GM19397 (cell line): ENCODE measurements around the gene DNER.
"Not testable (repeated sequence)": the region's sequence is repeated elsewhere in the genome, so short reads cannot be mapped to it uniquely, and the experiment has no call there.

Source experiments
- ATAC-seq: cut with Tn5 transposase; IDR thresholded peaks from one replicate; pipeline ENCODE4 v1.9.1; 2021; ENCODE audit warnings: mild to moderate bottlenecking, moderate library complexity; ENCODE audit not compliant: unreplicated experiment

The DNER gene

DNA sequence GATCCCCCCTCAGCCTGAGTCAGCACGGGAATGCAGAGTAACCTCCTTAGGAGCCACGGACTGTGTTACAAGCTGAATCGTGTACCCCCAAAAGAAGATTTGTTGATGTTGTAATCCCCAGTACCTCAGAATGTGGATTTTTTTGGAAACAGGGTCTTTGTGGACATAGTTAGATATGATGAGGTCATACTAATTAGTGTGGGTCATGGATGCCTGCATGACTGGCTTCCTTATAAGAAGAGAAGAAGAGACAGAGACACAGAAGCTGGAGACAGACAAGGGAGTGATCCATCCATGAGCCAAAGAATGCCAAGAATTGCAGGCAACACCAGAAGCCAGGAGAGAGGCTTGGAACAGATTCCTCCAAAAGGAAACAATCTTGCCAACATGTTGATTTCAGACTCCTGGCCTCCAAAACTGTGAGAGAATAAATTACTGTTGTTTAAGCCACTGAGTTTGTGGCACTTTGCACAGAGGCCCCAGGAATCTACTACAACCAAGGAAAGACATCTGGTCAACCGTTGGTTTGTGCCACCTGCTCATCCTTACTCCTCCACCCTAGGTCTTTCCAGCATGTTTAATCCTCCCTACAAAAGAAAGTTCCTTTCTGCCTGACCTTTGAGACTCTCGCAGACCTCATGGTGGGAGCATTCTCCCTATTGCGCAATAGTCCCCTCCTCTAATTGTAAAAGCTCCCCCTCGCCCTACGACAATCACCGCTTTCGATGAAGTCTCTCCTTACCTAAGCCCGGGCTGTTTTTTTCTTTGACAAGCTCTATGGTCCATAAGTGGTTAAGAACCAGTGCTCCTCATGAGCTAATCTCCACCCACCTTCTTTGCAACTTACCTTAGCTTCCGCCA lies 91.6 kb downstream of the DNER start:
- ATAC-seq: no peak

DNA sequence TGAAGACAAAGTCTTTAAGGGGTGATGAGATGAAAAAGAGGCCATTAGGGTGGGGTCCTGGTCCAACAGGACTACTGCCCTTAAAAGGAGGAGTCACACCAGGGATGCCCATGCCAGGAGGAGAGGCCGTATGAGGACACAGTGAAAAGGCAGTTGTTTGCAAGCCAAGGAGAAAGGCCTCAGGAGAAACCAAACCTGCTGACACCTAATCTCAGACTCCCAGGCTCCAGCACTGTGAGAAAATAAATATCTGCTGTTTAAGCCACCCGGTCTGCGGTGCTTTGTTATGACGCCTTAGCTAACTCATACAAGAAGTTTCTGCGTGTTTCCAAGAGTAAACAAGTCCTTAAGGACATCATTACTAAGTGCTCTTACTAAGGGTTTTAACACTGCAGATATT lies 93.6 kb downstream of the DNER start:
- no peak for ATAC-seq

DNA sequence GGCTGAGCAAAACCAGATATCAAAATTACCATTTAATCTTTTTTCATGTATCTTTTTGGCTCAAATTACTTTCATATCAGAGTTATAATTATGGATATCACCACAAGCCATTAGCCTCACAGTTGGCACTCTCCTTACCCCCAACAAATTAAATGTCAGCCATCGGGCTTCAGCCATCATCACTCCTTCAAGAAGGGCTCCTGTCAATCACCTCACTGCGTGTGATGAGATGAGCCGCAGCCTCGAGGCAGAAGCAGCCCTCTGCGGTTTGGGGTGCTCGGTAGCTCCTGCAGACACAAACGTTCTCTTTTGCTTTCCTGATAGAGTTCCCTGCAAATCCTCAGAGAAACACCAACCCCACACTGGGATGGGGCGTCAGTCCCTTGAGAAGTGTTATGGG lies 94.1 kb downstream of the DNER start:
- no peak for ATAC-seq

DNA sequence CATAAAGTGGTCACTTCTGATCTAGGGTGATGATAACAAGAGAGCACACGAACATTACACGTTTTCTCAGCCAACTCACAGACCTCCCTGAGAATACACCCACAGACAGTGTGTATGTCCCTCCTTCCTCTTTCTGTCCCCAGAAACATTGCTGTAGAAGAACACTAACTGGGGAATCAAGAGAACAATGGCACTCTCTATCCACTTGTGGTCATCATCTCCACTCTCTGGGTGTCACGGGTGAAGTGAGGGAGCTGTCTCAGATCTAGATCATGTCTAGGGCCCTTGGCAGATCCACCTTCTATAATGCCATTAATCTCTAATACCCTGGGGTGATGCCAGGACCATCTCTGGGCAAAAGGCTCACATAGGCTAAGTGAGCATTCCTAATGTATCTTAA lies 97.9 kb downstream of the DNER start:
- ATAC-seq: no peak

DNA sequence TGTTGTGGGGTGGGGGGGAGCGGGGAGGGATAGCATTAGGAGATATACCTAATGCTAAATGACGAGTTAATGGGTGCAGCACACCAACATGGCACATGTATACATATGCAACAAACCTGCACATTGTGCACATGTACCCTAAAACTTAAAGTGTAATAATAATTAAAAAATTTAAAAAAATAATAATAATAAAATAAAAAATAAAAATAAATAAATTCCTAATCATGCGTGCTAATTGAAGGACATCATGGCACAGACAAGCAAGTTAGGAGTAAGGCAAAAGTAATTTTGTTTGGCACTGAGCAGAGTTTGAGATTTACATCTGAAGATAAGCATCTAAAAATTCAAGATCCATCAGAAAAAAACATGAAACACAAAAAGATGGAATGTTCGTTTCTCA lies 100.3 kb downstream of the DNER start:
- ATAC-seq: not testable (repeated sequence)

DNA sequence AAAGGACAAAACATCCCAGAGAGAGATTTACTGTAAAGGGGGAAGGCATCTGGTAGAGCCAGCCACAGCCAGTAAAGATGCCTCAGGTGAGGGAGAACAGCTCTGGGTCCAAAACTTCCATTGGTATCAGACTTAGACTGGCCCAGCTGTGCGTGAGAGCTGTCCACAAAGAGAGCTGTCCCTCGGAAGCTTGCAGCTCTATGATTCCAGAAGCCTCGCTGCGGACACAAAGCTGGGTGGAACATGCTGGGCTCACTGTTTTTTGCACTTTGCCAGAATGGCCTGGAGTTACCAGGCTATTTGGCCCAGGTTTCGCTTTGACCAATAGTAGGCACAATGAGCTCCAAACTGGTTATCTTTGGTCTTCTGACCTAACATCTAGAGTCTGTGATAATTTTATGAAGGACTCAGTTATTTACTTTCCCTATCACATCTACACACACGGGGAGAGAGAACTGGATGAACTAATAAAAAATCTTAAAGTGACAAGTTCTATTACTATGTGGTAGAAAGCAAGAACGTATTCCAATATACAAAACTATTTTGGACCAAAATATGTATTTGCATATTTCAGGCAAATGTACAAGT lies 101.9 kb downstream of the DNER start:
- ATAC-seq: no peak

DNA sequence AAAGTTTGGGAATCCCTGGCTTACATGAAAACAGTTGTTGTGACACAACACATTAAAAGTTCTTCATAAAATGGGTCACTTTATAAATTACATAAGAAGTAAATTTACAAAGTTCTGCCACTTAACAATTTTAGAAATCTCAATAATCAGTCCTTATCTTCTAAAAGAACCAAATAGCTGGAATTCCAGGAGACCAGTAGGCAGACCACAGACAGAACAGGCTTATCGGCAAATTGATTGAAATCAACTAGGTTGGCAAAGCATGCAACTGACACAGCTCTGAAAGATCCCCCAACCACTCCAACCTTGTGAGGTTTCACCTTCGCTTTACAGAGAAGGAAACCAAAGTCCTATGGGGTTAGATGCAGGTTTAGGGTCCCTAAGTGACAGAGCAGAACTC lies 103.0 kb downstream of the DNER start:
- ATAC-seq: no peak

DNA sequence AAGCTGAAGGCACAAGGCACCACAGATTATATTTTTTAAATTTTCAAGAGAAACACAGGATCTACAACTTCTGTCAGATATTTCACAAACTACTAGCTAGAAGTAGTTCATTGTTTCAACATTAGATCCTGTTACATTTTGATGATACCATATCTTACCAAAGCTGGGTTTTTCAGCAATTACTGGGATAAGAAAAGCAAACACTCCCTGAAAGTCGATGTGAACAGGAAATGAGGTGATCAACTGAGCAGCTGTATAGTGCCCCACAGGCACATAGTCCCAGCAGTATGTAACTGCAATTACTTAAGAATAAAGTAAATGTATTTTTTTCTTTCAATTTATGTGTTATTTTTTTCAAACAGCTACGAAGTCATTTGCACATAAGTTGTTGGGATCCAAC lies 103.5 kb downstream of the DNER start:
- ATAC-seq: no peak

DNA sequence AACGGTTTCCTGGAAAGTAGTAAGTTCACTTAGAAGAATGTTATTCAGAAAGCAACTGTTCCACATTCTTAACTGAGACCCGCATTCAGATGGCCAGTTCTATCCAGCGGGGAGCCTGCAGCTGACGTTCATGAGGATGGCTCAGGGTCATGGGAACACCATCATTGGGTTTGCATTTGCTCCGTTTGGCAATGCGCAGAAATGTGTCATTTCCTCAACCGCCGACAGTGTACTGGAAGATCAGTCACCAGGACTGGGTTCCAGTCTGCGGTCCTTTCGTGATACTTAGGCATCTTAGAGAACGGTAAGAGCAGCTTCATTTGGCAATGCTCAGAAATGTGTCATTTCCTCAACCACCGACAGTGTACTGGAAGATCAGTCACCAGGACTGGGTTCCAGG lies 104.0 kb downstream of the DNER start:
- ATAC-seq: no peak

DNA sequence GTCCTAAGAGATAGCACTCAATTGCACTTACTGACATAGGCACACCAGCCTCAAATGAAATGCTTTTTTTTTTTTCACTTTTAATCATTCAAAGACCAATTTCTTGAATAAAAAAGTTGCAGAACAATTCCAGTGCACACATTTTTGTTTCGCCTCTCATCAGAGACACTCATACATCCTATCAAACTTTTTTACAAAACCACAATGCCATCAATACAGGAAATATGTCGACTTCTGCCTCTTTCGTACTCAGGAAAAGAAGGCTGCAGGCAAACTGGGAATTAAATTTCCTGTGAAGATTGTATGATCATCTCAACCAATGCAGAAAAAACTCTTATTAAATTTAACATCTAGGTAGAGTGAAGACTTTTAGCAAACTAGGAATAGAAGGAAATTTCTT lies 112.4 kb downstream of the DNER start:
- no peak for ATAC-seq

DNA sequence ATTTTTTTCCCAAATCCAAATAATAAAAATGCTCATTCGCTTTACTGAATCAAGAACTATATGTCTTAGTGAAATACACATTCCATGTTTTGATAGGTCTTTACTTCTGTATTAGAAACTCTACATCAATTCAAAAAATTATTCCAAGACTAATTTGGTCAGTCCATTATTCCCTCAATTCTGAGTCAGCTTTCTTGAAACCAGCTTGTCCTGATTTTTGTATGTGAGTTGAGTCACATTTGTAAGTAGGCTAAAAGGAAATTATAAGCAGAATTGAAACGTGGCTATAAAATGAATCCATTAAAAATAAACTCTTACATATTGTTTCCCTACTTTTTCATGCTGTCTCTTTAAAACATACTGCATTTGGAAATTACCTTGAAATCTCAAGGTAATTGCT lies 113.0 kb downstream of the DNER start:
- no peak for ATAC-seq

DNA sequence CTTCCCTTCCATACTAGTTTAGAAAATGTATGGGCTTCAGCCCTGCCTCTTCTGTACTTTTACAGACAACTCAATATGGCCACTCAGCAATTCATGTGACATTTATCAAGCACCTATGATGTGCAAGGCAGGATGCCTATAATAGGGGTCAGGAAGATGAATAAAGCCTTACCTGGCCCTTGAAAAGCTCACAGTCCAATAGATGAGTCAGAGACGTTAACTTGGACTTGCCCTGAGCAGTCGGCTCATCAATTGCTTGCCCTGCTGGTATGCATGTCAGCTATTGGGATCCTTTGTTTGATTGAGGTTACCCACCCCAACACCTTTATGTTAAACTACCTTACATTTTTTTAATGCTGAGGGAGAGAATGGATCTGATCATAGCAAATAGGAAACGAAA lies 116.1 kb downstream of the DNER start:
- no peak for ATAC-seq

DNA sequence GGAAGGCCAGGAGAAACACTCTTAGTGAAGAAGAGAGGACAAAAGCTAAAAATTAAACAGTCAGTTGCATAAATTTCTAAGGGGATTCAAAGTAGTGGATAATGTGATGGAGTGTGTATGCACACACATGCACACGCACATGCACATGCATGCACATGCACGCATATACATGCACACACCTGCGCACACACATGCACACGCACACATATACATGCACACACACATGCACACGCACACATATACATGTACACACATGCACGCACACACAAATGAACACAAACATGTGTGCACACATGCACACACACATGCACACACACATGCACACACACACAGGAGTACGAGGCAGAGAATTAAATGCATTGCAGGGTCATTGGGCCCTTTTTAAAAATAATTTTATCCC lies 117.6 kb downstream of the DNER start:
- ATAC-seq: no peak

DNA sequence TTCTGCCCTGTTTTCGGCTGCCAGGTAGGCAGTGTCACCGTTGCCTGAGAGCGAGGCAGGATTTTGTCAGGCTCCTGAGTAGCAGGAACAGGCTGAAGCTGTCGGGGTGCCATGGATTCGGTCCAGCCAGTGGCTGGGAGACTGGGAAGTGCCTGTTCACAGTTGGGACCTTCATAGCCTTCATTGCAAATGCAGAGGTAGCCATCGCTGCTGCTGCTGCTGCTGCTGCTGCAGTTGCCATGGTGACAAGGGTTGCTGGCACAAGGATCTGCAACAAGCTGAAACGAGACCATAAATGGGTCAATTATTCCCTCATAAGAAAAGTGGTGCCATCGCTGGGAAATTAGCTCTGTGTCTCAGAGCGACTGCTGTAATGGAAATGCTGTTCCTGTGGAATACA lies 122.7 kb downstream of the DNER start:
- ATAC-seq: no peak

DNA sequence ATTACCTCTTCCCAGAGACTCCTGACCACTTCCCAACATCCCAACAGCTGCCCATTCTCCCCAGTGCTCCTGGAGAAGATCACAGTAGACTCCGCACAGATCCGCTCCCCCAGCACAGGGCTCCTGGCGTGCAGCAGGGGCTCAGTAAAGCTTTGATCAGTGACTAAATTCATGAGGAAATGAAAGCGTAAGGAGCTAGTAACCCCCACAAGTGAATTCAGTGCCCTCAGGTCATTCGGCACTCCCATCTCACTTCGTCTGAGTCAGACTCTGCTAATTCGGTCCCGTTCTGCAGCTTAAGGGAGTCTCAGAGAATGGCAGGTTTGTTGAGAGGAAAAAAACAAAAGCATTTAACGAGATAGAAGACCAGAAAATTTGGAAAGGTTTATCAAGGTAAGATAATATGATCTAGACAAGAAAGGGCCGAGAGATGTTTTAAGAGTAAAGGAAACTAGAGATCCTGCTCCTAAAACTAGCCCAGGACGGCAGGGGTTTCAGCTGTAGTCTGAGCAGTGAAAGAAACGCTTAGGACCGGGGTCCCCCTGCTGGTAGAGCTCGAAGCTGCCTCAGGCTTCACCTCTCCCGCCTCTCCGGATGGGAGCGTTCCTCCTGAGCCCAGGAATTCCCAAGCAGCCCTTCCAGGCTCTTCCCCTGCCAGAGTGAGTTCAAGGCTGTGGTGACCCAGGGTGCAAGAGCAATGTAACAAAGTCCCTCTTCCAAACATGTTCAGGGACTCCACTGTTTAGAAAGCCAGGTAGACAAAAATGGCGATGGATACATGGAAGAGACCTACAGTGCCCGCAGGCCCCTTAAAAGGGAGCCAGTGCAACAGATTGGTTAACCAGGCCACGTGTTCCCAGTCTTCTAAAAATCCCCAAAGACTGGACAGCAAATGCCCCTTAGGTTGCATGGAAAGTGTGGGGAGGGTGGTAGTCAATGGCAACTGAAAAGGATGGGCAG lies 127.3 kb downstream of the DNER start:
- peak; percentile 83 for ATAC-seq

DNA sequence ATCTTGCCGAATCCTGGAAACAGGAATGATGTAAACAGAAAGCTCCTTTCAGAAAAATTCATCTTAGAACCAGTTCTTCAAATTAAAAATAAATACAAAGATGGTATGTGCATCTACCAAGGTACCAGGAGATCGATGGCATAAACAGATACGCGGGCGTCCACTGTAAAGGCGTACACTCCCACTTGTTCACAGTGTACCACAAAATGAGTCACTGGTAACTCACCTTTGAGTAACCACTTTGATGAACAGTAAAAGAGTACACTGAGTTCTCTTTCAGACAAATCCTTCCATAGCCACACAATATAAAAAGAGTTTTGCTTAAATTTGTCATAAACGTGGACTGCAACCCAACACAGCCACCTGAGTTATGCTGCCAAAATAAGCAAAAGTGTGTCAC lies 128.3 kb downstream of the DNER start:
- ATAC-seq: no peak

DNA sequence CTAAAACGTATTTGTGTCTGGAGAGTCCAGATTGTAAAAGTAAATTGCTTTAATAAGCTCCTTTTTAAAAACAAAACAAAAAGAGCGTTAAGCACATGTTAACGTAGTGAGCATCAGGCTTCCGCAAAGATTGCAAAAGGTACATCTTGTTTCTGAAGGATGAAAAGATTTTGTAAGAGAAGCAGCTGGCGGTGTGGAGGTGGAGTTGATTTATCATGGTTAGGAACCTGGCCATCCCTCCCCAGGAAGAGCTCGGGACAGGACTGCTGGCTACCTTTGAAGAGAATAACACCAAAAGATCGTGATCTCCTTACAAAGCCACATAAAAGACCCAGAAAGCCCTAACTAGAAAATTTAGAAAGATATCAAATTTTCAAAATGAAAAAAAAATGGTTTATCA lies 132.2 kb downstream of the DNER start:
- ATAC-seq: no peak

DNA sequence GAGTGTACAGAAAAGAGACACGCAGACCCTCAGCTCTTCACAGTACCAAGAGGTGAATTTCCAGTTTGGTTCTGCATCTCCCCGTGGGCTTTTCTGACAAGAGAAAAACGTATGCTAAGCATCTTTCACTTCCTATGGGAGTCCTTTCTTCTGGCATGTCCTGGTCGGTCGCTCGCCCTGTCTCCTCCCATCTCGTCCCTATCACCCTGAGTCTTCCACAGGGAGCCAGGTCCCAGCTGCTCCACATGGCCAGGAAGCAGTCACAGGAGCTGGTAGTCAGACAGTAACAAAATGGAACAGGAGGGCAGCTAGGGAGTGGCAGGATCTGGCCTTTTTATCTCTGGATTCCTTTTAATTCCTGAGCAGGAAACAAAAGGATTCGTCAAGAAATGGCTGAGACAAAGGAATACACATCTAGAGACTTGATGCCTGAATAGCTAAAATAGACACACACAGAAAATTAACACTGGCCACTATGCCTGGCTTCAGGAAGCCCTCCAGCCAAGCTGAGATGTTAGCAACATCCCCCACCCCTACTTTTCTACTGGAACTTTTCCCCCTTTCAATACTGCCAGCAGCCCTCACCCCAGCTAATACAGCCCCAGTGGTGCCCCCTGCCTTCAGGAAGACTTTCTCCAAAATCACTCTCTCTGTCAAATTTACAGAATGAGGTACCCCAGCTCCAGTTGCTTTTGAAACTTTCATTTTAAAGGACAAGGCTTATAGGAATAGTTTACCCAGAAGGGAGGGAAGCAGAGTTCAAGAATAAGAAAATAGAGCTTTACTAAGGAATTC lies 136.1 kb downstream of the DNER start:
- no peak for ATAC-seq

DNA sequence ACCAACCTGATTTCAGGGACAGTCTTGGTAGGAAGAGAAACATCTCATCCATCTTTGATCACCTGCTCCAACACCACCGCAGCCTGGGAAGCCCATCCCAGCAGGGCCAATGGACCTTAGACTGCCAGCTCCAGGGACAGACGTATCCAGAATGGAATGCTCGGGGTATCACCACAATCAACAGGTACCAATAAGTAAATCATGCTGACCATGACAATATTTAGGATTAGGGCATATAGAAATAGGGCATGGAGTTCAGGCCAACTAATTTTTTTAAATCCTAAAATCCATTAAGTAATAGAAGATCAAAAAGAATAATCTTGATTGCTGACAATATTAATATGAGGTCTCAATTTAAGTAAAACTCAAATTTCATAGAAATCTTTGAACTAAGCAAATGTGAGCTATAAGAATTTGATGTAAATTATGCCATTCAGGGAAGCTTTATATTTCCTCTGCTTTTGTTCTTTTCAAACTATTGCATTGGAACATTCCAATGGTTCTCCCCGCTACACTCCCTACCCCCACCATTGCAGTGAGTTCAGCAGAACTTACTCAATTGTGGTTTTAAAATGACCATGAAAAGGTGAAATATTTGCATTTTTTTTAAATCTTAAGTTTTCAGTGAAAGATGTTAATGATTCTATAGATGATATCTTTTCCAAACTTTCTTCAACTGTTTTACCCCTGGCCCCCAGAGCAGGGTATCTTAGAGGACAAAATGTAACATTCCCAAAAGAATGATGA lies 138.6 kb downstream of the DNER start:
- ATAC-seq: no peak
